ENCODE results near the gene P2RX6. TPM values are rescaled to one million over a fixed set of nuclear protein-coding genes. Genes with fewer than 3 reads are reported as not detected.

P2RX6 gene
- total and polyA plus RNA-seq, 9 of the 15 experiments (the other 6 are each of a cell fraction or from before 2014, with no cell fraction given): 0.01 to 3.9 (median 1.5) TPM; not detected in 1

GRCh38 chr22:20985720-20986119, 29.2 kb upstream of the P2RX6 start (continued):
- TF ChIP-seq BCL6 (CRISPR knock-in tag; IDR thresholded peaks at IDR 0.05): no peak
- peak in 1 of 2 experiments; percentile 3 for TF ChIP-seq E2F6 (IDR thresholded peaks at IDR 0.05; ENCODE audit: borderline replicate concordance in 1 of 2, extremely low read depth in 1 of 2, insufficient read depth in 1 of 2, insufficient read length in 1 of 2, low read depth in 1 of 2, low read length in 1 of 2, poor library complexity in 1 of 2, severe bottlenecking in 1 of 2)
- TF ChIP-seq ZNF699 (CRISPR knock-in tag; IDR thresholded peaks at IDR 0.05; ENCODE audit: insufficient replicate concordance): no peak
- 0 out of 2 replicates have a peak, but pooled peaks have one; percentile 57 for TF ChIP-seq CAMTA2 (CRISPR knock-in tag; conservative IDR thresholded peaks at IDR 0.05)
- TF ChIP-seq WHSC1 (IDR thresholded peaks at IDR 0.05; ENCODE audit: low read length): peak; percentile 43
- TF ChIP-seq E2F3 (CRISPR knock-in tag; IDR thresholded peaks at IDR 0.05): peak; percentile 65; the same call in 1 of the 2 replicates
- no peak for TF ChIP-seq ZNF592 (IDR thresholded peaks at IDR 0.05)
- 0 out of 2 replicates have a peak, but pooled peaks have one; percentile 30 for TF ChIP-seq HMGXB4 (CRISPR knock-in tag; IDR thresholded peaks at IDR 0.05)
- TF ChIP-seq BRCA1 (IDR thresholded peaks at IDR 0.05): no peak
- TF ChIP-seq BRCA1 (CRISPR knock-in tag; IDR thresholded peaks at IDR 0.05): no peak
- no peak for TF ChIP-seq NCOA1 (IDR thresholded peaks at IDR 0.05; ENCODE audit: low read depth)
- no peak for TF ChIP-seq NFE2L1 (tag; IDR thresholded peaks at IDR 0.05; ENCODE audit: borderline replicate concordance, low read depth)
- TF ChIP-seq THRAP3 (IDR thresholded peaks at IDR 0.05; ENCODE audit: borderline replicate concordance): no peak
- TF ChIP-seq NFRKB (IDR thresholded peaks at IDR 0.05; ENCODE audit: low read depth): no peak
- TF ChIP-seq TSHZ1 (CRISPR knock-in tag; IDR thresholded peaks at IDR 0.05): no peak
- no peak for TF ChIP-seq KLF10 (CRISPR knock-in tag; IDR thresholded peaks at IDR 0.05)
- TF ChIP-seq ZNF134 (CRISPR knock-in tag; conservative IDR thresholded peaks at IDR 0.05): no peak
- no peak for TF ChIP-seq RFX7 (CRISPR knock-in tag; IDR thresholded peaks at IDR 0.05)
- no peak for TF ChIP-seq ZNF274 (IDR thresholded peaks at IDR 0.05; ENCODE audit: borderline replicate concordance, low read depth, low read length)

Data from K562 (cell line).